Left hindlimb (tissue), 1 donor: Measurements from ENCODE around the gene TNFRSF9.
"Not testable (repeated sequence)": the region's sequence is repeated elsewhere in the genome, so short reads cannot be mapped to it uniquely, and the experiment has no call there.

Experiments used
- DNase-seq: peaks from one replicate; pipeline ENCODE4 v3.0.0-alpha.2; 2018

TNFRSF9 gene

DNA sequence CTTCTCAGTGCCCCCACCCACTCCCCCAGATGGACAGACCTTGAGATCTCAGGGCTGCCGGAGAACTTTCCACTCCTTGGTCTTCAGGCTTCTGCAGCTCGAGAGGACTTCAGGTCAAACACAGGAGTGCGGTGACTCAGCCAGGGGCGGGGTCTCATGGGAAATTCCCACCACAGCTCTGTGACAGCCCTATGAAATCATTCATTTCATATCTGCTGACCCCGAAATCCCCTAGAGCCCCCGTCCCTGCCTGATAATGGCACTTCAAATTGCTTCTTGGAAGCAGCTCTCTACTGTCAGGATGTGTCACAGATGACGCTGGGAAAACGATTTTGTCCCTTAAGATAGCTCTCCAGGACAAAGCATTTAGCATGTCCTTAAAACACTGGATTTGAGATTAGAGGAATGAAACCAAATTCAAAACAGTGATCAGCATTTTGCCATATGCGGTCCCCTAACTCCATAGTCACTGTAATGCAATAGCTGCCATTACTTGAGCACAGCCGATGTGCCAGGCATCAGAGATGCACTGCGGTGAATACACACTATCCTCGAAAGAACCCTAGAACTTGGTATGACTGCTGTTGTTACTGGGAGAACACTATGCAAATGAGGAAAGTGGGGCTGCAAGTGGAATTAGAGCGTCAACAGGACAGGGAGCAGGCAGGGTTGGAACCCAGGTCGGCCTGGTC is at the start of gene TNFRSF9:
TSS of gene TNFRSF9 (minus strand) at position 95 of the 692 bp plus-strand sequence. CDS start 845 bp downstream, outside the sequence.
- no peak for DNase-seq

DNA sequence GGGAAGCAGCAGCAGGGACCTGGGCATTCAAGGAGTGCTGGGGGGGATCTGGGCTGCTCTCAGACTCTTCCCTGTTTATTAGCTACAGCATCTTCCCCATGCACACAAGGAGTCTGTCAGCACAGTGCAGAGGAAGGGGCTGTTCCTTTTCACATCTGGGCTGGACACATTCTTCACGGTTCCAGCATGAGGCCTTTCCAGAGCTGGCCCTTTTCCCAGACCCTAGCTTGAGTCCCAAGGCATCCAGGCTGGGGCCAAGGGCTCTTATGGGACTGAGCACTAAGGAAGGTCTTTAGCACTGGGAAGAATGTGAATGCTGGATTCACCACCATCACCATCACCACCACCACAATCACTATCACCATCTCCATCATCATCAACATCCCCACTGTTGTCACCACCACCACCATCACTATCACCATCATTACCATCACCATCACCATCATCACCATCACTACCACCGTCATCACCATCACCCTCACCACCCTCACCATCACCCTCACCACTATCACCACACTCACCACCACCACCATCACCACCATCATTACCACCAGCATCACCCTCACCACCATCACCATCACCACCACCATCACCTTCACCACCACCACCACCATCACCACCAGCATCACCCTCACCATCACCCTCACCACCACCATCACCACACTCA is 49.3 kb upstream of the TNFRSF9 start:
- no peak for DNase-seq

DNA sequence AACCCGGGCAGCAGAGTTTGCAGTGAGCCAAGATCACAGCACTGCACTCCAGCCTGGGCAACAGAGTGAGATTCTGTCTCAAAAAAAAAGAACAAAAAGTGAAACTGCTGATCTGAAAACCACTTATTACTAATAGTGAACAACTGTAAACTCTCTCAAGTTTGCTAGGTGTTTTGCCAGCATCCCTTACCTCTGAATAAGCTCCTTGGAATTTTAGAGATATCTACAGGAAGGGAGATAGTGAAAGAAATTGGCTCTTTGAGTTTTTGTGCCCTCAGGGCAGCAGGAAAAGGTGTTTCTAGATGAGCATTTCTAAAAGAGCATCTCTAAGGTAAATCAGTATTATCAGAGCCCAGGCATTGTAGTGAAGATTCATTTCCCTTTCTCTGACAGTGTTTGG is 47.9 kb upstream of the TNFRSF9 start:
- DNase-seq: no peak

DNA sequence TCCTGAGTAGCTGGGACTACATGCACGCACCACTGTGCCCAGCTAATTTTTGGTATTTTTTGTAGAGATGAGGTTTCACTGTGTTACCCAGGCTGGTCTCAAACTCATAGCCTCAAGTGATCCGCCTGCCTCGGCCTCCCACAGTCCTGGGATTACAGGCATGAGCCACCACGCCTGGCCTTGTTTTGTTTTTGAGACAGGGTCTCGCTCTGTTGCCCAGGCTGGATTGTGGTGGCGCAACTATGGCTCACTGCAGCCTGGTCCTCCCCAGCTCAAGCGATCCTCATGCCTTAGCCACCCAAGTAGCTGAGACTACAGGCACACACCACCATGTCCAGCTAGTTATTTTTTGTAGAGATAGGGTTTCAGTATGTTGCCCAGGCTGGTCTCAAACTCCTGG is 46.9 kb upstream of the TNFRSF9 start:
- no peak for DNase-seq

DNA sequence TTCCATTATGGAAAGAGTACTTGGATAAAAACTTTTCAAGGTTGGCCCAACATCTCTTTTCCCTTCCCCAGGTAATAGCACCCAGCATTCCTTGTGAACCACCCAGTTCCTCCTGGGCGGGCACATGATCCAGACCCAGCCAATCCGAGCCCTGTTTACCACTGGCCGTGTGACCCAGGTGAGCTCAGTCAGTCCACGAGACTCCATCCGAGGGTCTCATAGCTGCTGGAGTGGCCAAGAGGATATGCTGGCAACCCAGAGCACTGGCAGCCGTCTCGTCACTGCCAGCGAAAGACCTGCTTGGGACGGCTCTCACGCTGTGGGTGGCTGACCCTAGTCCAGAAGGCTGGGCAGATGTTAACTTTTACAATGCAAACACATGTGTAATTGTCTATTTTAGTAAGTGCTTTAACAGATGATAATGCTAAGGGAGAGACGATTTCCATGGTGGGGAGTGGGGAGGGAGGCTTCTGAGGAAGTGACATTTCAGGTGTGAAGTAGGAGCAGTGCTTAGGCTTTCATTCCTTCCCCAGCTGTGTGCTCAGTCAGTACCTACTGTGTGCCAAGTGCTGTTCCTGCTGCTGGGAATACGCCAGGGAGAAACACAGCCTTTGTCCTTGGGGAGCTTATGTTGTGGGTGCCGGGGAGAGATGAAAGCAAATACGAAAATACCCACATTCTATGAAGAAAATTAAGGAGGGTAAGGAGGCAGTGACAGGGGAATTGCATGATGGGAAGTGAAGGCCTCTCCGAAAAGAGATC is 45.4 kb upstream of the TNFRSF9 start:
- no peak for DNase-seq

DNA sequence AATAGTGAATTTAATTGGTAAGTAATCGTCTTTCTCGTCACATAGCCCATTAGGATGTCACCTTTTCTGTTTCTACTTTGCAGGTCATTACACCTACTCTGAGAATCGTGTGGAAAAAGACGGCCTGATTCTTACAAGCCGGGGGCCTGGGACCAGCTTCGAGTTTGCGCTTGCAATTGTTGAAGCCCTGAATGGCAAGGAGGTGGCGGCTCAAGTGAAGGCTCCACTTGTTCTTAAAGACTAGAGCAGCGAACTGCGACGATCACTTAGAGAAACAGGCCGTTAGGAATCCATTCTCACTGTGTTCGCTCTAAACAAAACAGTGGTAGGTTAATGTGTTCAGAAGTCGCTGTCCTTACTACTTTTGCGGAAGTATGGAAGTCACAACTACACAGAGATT is 44.2 kb upstream of the TNFRSF9 start:
- DNase-seq: no peak

DNA sequence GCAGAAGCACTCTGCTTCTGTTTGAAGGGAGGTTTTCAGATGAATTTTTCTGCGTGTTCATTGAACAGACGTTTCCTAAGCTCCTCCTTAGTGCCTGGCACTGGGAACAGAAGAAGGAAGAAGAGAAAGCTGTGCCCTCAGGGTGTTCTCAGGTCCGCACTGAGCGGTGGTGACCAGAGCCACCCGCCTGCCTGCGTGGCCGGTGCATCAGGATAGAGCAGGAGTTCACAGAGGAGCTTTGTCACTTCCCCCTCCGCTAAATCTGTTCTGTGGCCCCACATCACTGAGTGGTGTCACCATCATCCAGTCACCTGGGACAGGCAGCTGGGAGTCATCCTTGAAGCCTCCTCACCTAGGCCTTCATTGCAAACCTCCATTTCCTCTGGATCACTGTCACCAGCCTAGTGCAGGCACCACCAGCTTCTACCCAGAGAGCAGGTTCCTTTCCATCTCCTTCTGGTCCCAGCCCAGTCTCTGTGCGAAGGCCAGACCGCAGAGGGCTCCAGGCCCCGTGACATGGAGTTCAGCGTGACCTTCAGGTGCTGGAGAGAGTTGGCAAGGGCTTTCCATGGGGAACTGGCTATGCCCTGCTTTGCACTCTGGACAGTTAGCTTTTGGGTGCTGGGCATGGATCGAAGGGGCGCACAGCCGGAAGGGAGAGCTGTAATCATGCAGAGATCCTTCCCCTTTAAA is 42.6 kb upstream of the TNFRSF9 start:
- no peak for DNase-seq

DNA sequence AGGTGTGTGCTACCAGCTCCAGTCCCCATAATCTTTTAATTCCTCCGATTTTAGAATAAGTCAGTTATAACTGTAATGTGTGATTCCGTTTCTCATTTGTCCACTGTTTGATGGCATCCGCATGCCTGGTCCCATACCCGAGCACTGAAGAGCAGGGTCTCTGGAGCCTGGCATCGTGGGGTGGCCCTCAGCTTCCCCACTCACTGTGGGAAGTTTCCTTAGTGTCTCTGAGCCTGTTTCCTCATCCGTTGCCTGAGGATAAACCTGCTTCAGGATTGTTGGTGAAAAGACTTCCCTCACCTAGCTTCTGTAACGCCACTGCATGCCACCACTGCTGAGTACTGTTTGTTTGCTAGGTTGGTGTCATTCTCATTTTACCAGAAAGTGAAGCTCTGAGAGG is 40.3 kb upstream of the TNFRSF9 start:
- no peak for DNase-seq

DNA sequence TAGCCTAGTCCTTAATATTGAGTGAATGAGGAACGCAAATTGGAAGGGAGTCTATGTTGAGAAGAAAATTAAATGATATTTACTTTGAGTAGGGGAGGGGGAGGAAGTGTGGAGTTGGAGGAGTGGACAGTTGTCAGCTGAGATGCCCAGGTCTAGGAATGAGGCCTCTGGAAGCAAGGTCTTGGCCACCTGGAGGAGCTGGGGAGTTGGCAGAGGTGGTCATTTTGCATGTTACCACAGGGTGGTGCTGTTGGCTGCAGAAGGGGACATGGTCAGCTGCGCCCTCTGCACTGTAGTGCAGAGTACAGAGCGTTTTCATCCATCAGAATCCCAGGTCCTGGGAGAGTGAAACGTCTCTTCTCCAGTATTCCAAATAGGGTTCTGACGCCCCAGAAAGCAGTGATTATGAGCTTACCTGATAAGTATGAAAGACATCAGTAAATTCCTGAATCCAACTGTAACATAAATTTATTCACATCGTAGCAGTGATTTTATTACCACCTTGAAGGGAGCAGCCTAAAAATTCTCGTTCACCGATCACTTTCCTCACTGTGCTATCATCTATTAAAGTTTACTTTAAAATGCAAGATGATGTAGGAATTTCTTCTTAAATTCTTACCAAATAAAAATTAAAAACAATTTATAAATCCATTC is 34.7 kb upstream of the TNFRSF9 start:
- DNase-seq: peak; percentile 44

DNA sequence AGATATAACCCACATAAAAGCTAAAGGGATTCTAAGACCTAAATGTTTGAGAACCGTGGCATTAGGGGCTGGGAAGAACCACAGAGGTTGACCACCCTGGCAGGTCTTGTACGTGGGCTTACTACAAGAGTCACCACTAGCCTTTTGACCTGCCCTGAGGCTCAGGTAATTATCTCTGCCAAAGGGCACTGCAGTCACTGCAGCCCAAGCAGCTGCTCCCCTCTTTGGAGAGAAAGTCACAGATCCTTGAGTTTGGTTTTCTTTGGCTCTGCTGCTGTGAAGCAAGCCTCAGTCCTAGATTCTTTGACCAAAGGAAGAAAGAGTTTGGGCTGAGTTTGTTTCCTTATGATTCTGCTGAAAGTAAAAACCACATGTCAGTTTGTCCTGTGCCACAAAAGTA is 32.4 kb upstream of the TNFRSF9 start:
- DNase-seq: no peak

DNA sequence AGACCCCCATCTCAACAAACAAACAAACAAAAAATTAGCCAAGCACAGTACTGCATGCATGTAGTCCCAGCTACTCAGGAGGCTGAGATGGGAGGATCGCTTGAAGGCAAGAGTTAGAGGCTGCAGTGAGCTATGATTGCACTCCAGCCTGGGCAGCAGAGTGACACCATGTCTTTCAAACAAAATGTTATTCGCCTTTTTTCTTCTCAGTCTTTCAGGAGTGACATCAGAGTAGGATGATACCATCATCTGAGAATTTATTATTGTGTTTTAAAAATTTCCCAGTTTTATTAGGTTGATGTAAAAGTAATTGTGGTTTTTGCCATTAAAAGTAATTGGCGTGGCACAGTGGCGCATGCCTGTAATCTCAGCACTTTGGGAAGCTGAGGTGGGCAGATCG is 31.6 kb upstream of the TNFRSF9 start:
- DNase-seq: no peak

DNA sequence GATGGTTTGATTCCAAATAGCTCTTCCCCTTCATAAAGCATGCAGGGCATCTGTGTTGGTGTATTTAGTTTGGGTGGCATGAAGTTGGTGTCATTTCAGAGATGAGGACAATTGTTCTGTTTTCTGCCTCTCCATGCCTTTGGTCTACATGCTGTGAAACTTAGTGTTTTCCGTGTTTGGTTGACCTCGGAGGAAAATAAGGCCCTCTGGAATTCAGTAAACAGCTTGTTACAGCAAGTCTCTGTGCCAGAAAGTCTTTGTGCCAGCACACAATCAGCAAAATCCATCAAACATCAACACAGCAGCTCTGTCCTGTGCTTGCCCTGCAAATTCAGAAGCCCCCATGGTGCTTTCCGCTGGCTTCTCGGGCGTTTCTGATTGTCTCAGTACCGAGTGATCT is 30.4 kb upstream of the TNFRSF9 start:
- DNase-seq: no peak

DNA sequence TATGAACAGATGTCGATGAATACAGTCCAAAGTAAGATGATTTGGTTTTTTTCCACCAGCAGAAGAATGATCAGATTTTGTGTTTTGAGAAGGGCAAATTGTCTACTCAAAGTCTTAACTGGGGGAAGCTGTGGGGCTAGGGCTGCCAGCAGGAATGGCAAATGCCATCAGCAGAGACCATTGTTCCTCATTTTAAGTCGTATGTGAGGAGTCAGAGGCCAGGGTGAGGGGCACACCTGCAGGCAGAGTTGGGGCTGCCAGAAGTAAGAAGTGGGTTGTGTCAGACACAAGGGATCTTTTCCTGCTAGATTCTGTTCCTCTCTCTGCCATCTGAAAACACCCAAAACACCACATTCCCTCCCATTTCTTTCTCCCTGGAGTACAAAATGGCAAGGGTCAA is 29.6 kb upstream of the TNFRSF9 start:
- no peak for DNase-seq

DNA sequence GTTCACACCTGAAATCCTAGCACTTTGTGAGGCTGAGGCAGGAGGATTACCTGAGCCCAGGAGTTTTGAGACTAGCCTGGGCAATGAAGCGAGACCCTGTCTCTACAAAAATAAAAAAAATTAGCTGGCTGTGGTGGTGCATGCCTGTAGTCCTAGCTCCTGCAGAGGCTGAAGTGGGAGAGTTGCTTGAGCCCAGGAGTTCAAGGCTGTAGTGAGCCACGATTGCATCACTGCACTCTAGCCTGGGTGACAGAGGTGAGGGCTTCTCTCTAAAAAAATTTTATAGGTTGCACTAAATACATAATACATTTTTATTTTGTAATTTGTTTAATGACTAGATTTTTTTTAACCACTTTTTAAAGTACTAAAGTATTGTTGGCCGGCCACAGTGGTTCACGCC is 27.0 kb upstream of the TNFRSF9 start:
- no peak for DNase-seq

DNA sequence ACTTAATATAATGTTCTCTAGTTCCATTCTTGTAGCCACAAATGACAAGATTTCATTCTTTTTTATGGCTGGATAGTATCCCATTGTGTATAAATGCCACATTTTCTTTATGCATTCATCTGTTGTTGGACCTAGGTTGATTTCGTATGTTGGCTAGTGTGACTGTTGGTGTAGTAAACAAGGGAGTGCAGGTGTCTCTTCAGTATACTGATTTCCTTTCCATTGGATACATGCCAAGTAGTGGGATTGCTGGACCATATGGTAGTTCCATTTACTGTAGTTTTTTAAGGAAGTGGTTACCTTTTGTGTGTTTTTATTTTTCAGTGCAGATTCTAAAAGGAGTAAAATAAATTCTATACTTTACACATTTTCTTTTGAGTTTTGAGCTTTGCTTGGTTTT is 26.6 kb upstream of the TNFRSF9 start:
- no peak for DNase-seq

DNA sequence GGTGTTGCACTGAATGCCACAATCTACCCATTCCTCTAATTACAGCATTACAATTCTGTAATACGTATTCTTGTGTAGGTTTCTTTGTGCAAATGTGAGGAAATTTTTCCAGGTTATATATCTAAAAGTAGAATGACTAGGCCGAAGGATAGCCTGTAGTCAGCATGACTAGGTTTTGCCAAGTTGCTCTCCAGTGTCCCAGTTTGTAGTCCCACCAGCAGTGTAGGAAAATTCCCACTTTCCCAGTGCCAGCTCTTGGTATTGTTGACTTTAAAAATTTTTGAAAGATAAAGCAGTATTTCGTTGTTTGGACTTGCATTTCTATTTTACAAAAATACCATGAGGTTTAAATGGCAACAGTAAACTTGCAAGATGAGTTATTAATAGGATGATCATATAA is 23.8 kb upstream of the TNFRSF9 start:
- no peak for DNase-seq

DNA sequence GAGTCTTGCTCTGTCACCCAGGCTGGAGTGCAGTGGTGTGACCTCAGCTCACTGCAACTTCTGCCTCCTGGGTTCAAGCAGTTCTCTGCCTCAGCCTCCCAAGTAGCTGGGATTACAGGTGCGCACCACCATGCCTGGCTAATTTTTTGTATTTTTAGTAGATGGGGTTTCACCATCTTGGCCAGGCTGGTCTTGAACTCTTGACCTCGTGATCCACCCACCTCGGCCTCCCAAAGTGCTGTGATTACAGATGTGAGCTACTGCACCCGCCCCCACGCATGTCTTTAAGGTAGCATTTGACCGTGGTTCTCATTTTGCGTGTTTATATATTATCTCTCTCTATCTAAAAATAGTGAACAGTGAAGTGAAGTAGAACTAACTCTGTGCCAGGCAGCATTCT is 23.2 kb upstream of the TNFRSF9 start:
- DNase-seq: not testable (repeated sequence)

DNA sequence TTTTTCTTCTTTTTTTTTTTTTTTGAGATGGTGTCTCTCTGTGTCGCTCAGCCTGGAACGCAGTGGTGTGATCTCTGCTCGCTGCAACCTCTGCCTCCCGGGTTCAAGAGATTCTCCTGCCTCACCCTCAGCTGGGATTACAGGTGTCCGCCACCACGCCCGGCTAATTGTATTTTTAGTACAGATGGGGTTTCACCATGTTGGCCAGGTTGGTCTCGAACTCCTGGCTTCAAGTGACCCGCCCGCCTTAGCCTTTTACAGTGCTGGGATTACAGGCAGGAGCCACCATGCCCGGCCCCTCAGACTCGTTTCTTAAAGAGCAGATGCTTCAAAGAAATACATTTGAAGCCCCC is 22.7 kb upstream of the TNFRSF9 start:
- DNase-seq: not testable (repeated sequence)

DNA sequence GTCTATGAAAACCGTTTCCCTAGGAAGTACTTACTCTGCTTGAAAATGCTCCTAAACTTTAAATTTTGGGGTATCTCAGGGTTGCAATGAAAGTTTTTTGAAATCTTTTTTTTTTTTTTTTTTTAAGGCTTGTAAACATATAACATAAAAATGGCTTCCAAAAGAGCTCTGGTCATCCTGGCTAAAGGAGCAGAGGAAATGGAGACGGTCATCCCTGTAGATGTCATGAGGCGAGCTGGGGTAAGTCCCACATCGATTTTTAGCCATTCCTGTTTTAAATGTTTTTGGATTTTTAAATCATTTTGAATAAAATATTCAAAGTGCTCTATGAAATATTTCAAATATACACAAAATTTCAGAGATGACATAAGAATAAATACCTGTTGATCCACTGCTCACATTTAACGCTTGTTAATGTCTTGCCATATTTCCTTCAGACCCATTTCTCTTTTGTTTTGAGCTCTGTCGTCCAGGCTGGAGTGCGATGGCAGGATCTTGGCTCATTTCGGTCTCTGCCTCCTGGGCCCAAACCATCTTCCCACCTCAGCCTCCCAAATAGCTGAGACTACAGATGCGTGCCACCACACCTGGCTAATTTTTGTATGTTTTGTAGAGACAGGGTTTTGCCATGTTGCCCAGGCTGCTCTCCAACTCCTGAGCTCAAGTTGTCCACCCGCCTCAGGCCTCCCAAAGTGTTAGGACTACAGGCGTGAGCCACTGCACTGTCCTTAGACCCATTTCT is 22.2 kb upstream of the TNFRSF9 start:
- no peak for DNase-seq

DNA sequence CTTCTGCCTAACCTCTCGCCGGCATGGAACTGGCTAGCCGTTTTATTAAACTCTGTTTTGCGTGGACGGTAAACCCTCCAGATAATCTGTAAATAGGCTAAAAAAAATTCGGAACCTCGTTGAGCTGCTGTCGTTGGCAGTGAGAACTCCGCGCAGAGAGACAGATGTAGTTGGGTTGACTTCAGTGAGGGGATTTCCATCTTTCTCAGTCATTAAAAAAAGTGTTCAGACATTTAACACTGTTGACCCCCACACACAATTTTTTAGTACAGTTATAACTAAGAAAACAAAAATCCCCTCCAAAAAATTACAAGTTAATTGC is 21.3 kb upstream of the TNFRSF9 start:
- no peak for DNase-seq

DNA sequence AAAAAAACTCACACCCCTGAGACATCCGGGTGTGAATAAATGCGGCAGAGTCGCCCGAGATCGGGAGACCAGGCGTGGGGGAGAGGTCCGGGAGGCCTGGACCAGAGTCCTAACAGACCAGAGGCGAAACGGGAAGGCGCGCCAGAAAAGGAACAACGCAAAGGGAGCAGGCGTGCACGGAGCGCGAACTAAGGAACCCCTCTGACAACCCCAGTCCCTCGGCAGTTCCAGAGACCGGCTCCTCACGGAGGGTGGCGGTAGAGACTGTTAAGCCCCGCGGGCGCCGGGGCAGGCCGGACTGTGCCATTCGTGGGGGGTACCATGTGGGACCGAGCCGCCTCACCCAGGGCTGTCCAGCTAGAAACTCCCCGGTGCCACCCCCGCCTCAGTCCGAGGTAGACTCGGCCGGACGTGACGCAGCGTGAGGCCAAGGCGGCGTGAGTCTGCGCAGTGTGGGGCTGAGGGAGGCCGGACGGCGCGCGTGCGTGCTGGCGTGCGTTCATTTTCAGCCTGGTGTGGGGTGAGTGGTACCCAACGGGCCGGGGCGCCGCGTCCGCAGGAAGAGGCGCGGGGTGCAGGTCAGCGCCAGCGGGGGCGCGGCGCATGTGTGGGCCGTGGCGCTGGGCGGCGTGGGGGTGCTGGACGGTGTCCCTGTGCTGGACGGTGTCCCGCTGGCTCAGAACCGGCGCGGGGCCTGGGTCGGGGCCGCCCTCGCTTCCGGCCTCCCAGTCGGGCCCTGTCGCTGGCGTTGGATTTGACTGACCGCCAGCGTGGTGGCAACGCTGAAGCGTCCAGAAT is 20.8 kb upstream of the TNFRSF9 start, which contains the start of gene PARK7:
TSS of gene PARK7 (plus strand) at position 496 of the 798 bp plus-strand sequence. CDS start 1,075 bp downstream, outside the sequence.
- peak; percentile 100 for DNase-seq

DNA sequence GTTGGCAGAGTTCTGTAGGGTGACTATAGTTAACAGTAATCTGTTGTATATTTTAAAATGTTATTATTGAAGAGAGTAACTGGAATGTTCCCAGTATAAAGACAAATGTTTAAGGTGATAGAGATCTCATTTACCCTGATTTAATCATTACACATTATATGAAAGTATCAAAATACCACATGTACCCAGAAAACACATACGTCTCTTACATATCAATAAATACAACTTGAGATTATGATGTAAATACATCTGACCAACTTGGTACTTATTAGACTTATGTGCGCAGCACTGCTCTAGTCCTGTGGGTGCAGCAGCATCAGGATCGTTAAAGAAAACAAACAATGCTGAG is 20.2 kb upstream of the TNFRSF9 start:
- DNase-seq: no peak
